K562 (cell line): ENCODE results near the gene USF2. TPM values are rescaled to one million over a fixed set of nuclear protein-coding genes. Genes with fewer than 3 reads are reported as not detected.

Experiments
- ATAC-seq: fragments of 200-7000 bp; cut with Tn5 transposase; 3 replicates; pipeline ENCODE4 v1.9.1; 2020; ENCODE audit warnings: moderate library complexity
- BruUV-seq: library from RNA; stranded (reverse); fragments of 400-500 nt; replicated peaks from 2 replicates; lab custom pipeline; 2021; lab: Mats Ljungman, UMichigan
- CTCF ChIA-PET: fragments of 300-600 bp; formaldehyde crosslinking; extraction: SDS; loops from one replicate; lab custom pipeline; 2021; ENCODE audit warnings: low intra/inter-chr PET ratio; lab: Yijun Ruan, JAX
- POLR2A ChIA-PET: fragments of 300-600, 350-650 bp; sonication (Branson Sonifier 250); formaldehyde crosslinking; extraction: SDS; loops from one replicate; lab custom pipeline; 2021; ENCODE audit warnings: antibody characterized with exemption, inconsistent platforms; lab: Yijun Ruan, JAX
- DNase-seq, 4 experiments: peaks; one replicate each; pipeline versions ENCODE4 v3.0.0 to v3.0.0-alpha.2; 2011 to 2018; ENCODE audit warnings: low spot score in 3 of 4, mixed read lengths in 3 of 4; ENCODE audit errors: extremely low read depth in 1 of 4
- FAIRE-seq: peaks from 2 replicates; lab custom pipeline; 2011; peaks lifted over from hg19 to GRCh38; lab: Jason Lieb, UNC
- H2AFZ ChIP-seq: 2 replicates; pipeline ENCODE4 v1.6.0; 2011; ENCODE audit warnings: low read depth, low read length, control low read depth, inconsistent platforms
- H3K27ac ChIP-seq: fragments of 200-600 bp; 3 replicates; pipeline ENCODE4 v1.8.0; 2011; ENCODE audit warnings: low read depth, mild to moderate bottlenecking, control low read depth, inconsistent platforms, low read length, moderate library complexity, mixed read lengths; ENCODE audit errors: extremely low read depth
- H3K27me3 ChIP-seq, 2 experiments: fragments of 300-600 bp in 1 of 2; 2 replicates in 1 of 2; 3 replicates in 1 of 2; pipeline versions ENCODE4 v1.6.0 to v1.8.0; 2011; ENCODE audit warnings: inconsistent platforms in 2 of 2, low read length in 2 of 2, mild to moderate bottlenecking in 1 of 2, mixed read lengths in 1 of 2, moderate library complexity in 1 of 2; ENCODE audit not compliant: control insufficient read depth in 2 of 2, insufficient read depth in 2 of 2
- H3K36me3 ChIP-seq: fragments of 300-600 bp; 3 replicates; pipeline ENCODE4 v1.8.0; 2011; ENCODE audit warnings: mild to moderate bottlenecking, low read length, inconsistent platforms; ENCODE audit not compliant: control insufficient read depth, insufficient read depth
- H3K4me1 ChIP-seq, 2 experiments: fragments of 200-600 bp in 1 of 2; replicated peaks in 1 of 2; 2 replicates in 1 of 2; 3 replicates in 1 of 2; pipeline versions ENCODE4 v1.5.1 to v1.8.0; 2011; ENCODE audit warnings: inconsistent platforms in 2 of 2, low read length in 2 of 2, mild to moderate bottlenecking in 1 of 2, mixed read lengths in 1 of 2, moderate library complexity in 1 of 2; ENCODE audit not compliant: control insufficient read depth in 2 of 2, insufficient read depth in 2 of 2
- H3K4me2 ChIP-seq: 2 replicates; pipeline ENCODE4 v1.6.1; 2011; ENCODE audit warnings: low read length, control low read depth, inconsistent platforms, mixed read lengths; ENCODE audit not compliant: insufficient read depth
- H3K4me3 ChIP-seq: fragments of 200-600 bp; sonication (generic), shearing (Covaris generic); 2 replicates; pipeline ENCODE4 v1.5.1; 2016; ENCODE audit warnings: control low read depth, inconsistent platforms
- H3K79me2 ChIP-seq: fragments of 200-600 bp; 3 replicates; pipeline ENCODE4 v1.8.0; 2011; ENCODE audit warnings: low read length, inconsistent platforms; ENCODE audit not compliant: control insufficient read depth, insufficient read depth
- H3K9ac ChIP-seq, 2 experiments: 2 replicates each; pipeline versions ENCODE4 v1.6.0 to v1.6.1; 2011; ENCODE audit warnings: low read depth in 2 of 2, low read length in 2 of 2, control low read depth in 1 of 2, inconsistent platforms in 1 of 2, mild to moderate bottlenecking in 1 of 2, mixed read lengths in 1 of 2; ENCODE audit not compliant: insufficient read depth in 1 of 2
- H3K9me1 ChIP-seq: one replicate; pipeline ENCODE4 v1.6.0; 2011; ENCODE audit warnings: inconsistent platforms, mild to moderate bottlenecking, low read length, moderate library complexity; ENCODE audit not compliant: control insufficient read depth, insufficient read depth
- H3K9me3 ChIP-seq: replicated peaks from 2 replicates; pipeline ENCODE4 v1.5.1; 2011; ENCODE audit warnings: low read depth, low read length, inconsistent platforms; ENCODE audit not compliant: control insufficient read depth, insufficient read depth
- H4K20me1 ChIP-seq: replicated peaks from 2 replicates; pipeline ENCODE4 v1.6.1; 2011; ENCODE audit warnings: low read length, inconsistent platforms, mixed read lengths; ENCODE audit not compliant: control insufficient read depth, insufficient read depth
- ADNP ChIP-seq: fragments of 200-800 bp; sonication (Bioruptor generic); IDR thresholded peaks from 2 replicates; pipeline ENCODE4 v1.6.1; 2016; ENCODE audit warnings: missing genetic modification characterization, missing compliant biosample characterization
- BCOR ChIP-seq: fragments of 450-650 bp; IDR thresholded peaks from 2 replicates; pipeline ENCODE4 v1.6.1; 2016
- FOXA3 ChIP-seq, 2 experiments: fragments of 450-650 bp in 1 of 2; sonication (generic) in 1 of 2; formaldehyde crosslinking; IDR thresholded peaks in 1 of 2; conservative IDR thresholded peaks in 1 of 2; 2 replicates each; pipeline versions ENCODE4 v1.4.0 to v1.8.0; 2020 to 2022; ENCODE audit warnings: mild to moderate bottlenecking in 2 of 2, missing genetic modification reagents in 1 of 2
- HDAC1 ChIP-seq, 2 experiments: fragments of 450-650 bp; IDR thresholded peaks; 2 replicates each; pipeline ENCODE4 v1.6.1; 2016 to 2017; ENCODE audit warnings: inconsistent platforms in 1 of 2, mild to moderate bottlenecking in 1 of 2, moderate library complexity in 1 of 2
- HMG20A ChIP-seq: fragments of 450-650 bp; formaldehyde crosslinking; conservative IDR thresholded peaks from 2 replicates; pipeline ENCODE4 v1.4.0; 2020; ENCODE audit warnings: mild to moderate bottlenecking, mixed read lengths
- MCM5 ChIP-seq: fragments of 450-650 bp; IDR thresholded peaks from 2 replicates; pipeline ENCODE4 v1.6.1; 2016; ENCODE audit warnings: low read depth
- SMAD3 ChIP-seq: fragments of 450-650 bp; formaldehyde crosslinking; conservative IDR thresholded peaks from 2 replicates; pipeline ENCODE4 v1.4.0; 2020; ENCODE audit warnings: mild to moderate bottlenecking
- SRSF7 ChIP-seq: fragments of 200-400 bp; formaldehyde crosslinking; optimal IDR thresholded peaks from 2 replicates; pipeline ENCODE3; 2017; ENCODE audit warnings: mild to moderate bottlenecking, low read depth, low read length
- ZFP36 ChIP-seq: fragments of 150-350 bp; IDR thresholded peaks from 2 replicates; pipeline ENCODE4 v1.6.1; 2018; ENCODE audit warnings: low read length, low read depth; ENCODE audit not compliant: partially characterized antibody
- ZKSCAN1 ChIP-seq: fragments of 150-350 bp; IDR thresholded peaks from 2 replicates; pipeline ENCODE4 v1.6.1; 2016; ENCODE audit warnings: low read depth, low read length
- ZNF354B ChIP-seq: fragments of 250-450 bp; sonication (Bioruptor Pico); IDR thresholded peaks from 2 replicates; pipeline ENCODE4 v1.4.0; 2020
- ZNF408 ChIP-seq: fragments of 250-450 bp; sonication (Bioruptor Pico); IDR thresholded peaks from 2 replicates; pipeline ENCODE4 v1.4.0; 2020; ENCODE audit warnings: low read depth, mild to moderate bottlenecking, moderate library complexity
- ZNF445 ChIP-seq: fragments of 250-450 bp; sonication (Bioruptor Pico); IDR thresholded peaks from 2 replicates; pipeline ENCODE4 v1.4.0; 2020; ENCODE audit warnings: low read depth, mild to moderate bottlenecking, moderate library complexity
- WGBS: fragments of 100-300 bp; shearing (Covaris generic); methylation state at CpG from one replicate; pipeline ENCODE4 v1.1.6; 2016; ENCODE audit warnings: low coverage, mixed read lengths; ENCODE audit not compliant: insufficient coverage; ENCODE audit errors: missing lambda C conversion rate; 5-methylcytosine and 5-hydroxymethylcytosine counted together
- in situ Hi-C: fragments of 300-500 bp; cut with MboI; formaldehyde crosslinking; loops from 4 replicates; pipeline ENCODE4 v1.15.0; 2018; ENCODE audit warnings: inconsistent platforms, mixed read lengths
- intact Hi-C: fragments of 100-400 bp; cut with micrococcal nuclease; formaldehyde crosslinking; loops from 2 replicates; pipeline ENCODE4 v1.14.2; 2022
- polyA plus RNA-seq, 8 experiments: library from polyadenylated mRNA; depleted of rRNA in 4 of 8; stranded (reverse) in 5 of 8; unstranded in 3 of 8; fragments of >200 nt; fragmentation: Nextera tagmentation in 2 of 8; fragmentation: Illumina TruSeq in 1 of 8; extraction: Ambion mirVana in 2 of 8; extraction: Trizol in 1 of 8; gene quantifications; 2 replicates each; pipeline versions ENCODE4 v1.2.1 to v1.2.3, GENCODE V29; 2011 to 2014; ENCODE audit warnings: inconsistent platforms in 1 of 8, missing spikeins in 1 of 8
- total RNA-seq, 7 experiments: library from RNA; depleted of rRNA in 6 of 7; stranded (reverse); fragments of >200 nt in 6 of 7; fragmentation: Illumina TruSeq in 2 of 7; extraction: Trizol in 2 of 7; gene quantifications; 2 replicates each; pipeline versions ENCODE4 v1.2.1 to v1.2.3, GENCODE V29; 2011 to 2021; ENCODE audit warnings: low replicate concordance in 1 of 7
- TF ChIP-seq, protein P1 (sequence below): fragments of 450-650 bp; IDR thresholded peaks from 2 replicates; pipeline ENCODE4 v1.6.1; 2017; ENCODE audit warnings: antibody characterized with exemption, mild to moderate bottlenecking
- TF ChIP-seq, protein P2 (sequence below), 2 experiments: fragments of 250-450 bp in 1 of 2; fragments of 450-650 bp in 1 of 2; sonication (Bioruptor Pico) in 1 of 2; IDR thresholded peaks; 2 replicates each; pipeline versions ENCODE4 v1.6.1 to v1.8.0; 2016 to 2021; ENCODE audit warnings: mild to moderate bottlenecking in 2 of 2, moderate library complexity in 2 of 2, missing compliant biosample characterization in 1 of 2, missing genetic modification characterization in 1 of 2
- TF ChIP-seq, protein P3 (sequence below): fragments of 250-450 bp; sonication (Bioruptor Pico); IDR thresholded peaks from 2 replicates; pipeline ENCODE4 v1.8.0; 2022; ENCODE audit warnings: moderate library complexity, mild to moderate bottlenecking, inconsistent platforms
- TF ChIP-seq, protein P4 (sequence below): fragments of 450-650 bp; formaldehyde crosslinking; IDR thresholded peaks from 2 replicates; pipeline ENCODE4 v1.4.0; 2022; ENCODE audit warnings: mild to moderate bottlenecking, moderate library complexity

The USF2 gene
- total and polyA plus RNA-seq, 9 of the 15 experiments (the other 6 are each of a cell fraction or from before 2014, with no cell fraction given): 0.27 to 93.7 (median 58.4) TPM

DNA sequence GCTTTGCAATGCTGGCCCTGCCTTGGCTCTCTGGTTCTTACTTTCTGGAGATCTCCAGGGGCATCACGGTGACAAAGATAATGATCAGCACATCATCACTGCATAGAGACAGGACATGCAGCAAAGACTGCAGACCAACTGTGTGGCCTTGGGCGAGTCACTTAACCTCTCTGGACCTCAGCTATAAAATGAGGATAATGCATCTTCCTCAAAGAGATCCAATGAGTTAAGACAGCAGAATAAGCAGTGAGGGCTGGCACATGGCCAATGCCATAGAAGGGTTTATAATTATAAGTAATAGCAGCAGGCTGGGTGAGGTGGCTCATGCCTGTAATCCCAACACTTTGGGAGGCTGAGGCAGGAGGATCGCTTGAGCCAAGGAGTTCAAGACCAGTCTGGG, 25.6 kb downstream of the USF2 start:
- 26% methylated on average over 3 of the region's 3 CpGs for WGBS
- Histone ChIP-seq H3K9ac (peak overlapping the region in 1 of 2 experiments; percentile 73; a peak in 1 of 4 replicates), H3K9me3 (no peaks in the 10 kb centered on the region), H3K79me2 (no peaks in the 10 kb centered on the region), H3K36me3 (no peaks in the 10 kb centered on the region), H3K4me2 (peak overlapping the region; percentile 12; the same call in 1 of the 2 replicates), H3K4me3 (no peak overlapping the region), H2AFZ (no peak overlapping the region), H3K27ac (no peak overlapping the region), H3K9me1 (peaks cover 6% of the 10 kb centered on the region), H3K27me3 (peaks cover 2 to 12% of the 10 kb centered on the region in 2 experiments; a peak in 3 of 5 replicates), H3K4me1 (peaks cover 36 to 71% of the 10 kb centered on the region in 2 experiments), H4K20me1 (no peaks in the 10 kb centered on the region)
- FAIRE-seq (no peak), DNase-seq (no peak), ATAC-seq (no peak)
- intact Hi-C loops (no loop called here), in situ Hi-C loops (no loop called here)
- no TSS peak for BruUV-seq
- CTCF ChIA-PET: no interaction called here
- POLR2A ChIA-PET: interaction anchor here (0.6 to 1.5 kb wide), 4 partner anchors 12 to 320 kb away, joined by 3 to 4 read pairs (median 3); partner anchors contain the start of gene HAMP
- TF ChIP-seq, protein P1, sequence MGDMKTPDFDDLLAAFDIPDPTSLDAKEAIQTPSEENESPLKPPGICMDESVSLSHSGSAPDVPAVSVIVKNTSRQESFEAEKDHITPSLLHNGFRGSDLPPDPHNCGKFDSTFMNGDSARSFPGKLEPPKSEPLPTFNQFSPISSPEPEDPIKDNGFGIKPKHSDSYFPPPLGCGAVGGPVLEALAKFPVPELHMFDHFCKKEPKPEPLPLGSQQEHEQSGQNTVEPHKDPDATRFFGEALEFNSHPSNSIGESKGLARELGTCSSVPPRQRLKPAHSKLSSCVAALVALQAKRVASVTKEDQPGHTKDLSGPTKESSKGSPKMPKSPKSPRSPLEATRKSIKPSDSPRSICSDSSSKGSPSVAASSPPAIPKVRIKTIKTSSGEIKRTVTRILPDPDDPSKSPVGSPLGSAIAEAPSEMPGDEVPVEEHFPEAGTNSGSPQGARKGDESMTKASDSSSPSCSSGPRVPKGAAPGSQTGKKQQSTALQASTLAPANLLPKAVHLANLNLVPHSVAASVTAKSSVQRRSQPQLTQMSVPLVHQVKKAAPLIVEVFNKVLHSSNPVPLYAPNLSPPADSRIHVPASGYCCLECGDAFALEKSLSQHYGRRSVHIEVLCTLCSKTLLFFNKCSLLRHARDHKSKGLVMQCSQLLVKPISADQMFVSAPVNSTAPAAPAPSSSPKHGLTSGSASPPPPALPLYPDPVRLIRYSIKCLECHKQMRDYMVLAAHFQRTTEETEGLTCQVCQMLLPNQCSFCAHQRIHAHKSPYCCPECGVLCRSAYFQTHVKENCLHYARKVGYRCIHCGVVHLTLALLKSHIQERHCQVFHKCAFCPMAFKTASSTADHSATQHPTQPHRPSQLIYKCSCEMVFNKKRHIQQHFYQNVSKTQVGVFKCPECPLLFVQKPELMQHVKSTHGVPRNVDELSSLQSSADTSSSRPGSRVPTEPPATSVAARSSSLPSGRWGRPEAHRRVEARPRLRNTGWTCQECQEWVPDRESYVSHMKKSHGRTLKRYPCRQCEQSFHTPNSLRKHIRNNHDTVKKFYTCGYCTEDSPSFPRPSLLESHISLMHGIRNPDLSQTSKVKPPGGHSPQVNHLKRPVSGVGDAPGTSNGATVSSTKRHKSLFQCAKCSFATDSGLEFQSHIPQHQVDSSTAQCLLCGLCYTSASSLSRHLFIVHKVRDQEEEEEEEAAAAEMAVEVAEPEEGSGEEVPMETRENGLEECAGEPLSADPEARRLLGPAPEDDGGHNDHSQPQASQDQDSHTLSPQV: no peak
- TF ChIP-seq ZFP36: peak; percentile 85
- TF ChIP-seq, protein P2, sequence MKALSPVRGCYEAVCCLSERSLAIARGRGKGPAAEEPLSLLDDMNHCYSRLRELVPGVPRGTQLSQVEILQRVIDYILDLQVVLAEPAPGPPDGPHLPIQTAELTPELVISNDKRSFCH (CRISPR knock-in tag; IDR thresholded peaks at IDR 0.05): no peak
- TF ChIP-seq, protein P2 (tag; IDR thresholded peaks at IDR 0.05): no peak
- TF ChIP-seq, protein P3, sequence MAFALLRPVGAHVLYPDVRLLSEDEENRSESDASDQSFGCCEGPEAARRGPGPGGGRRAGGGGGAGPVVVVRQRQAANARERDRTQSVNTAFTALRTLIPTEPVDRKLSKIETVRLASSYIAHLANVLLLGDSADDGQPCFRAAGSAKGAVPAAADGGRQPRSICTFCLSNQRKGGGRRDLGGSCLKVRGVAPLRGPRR (CRISPR knock-in tag): no peak
- 0 out of 4 replicates have a peak, but pooled peaks of 1 of the 2 experiments have one; percentile 16 for TF ChIP-seq HDAC1 (IDR thresholded peaks at IDR 0.05)
- TF ChIP-seq HMG20A (CRISPR knock-in tag): no peak
- TF ChIP-seq FOXA3 (CRISPR knock-in tag; conservative IDR thresholded peaks at IDR 0.05 in 1 of 2, IDR thresholded peaks at IDR 0.05 in 1 of 2): no peak
- TF ChIP-seq ZNF408 (CRISPR knock-in tag): no peak
- no peak for TF ChIP-seq MCM5
- no peak for TF ChIP-seq ZNF445 (CRISPR knock-in tag)
- TF ChIP-seq ZKSCAN1: no peak
- TF ChIP-seq ADNP (tag): no peak
- TF ChIP-seq, protein P4, sequence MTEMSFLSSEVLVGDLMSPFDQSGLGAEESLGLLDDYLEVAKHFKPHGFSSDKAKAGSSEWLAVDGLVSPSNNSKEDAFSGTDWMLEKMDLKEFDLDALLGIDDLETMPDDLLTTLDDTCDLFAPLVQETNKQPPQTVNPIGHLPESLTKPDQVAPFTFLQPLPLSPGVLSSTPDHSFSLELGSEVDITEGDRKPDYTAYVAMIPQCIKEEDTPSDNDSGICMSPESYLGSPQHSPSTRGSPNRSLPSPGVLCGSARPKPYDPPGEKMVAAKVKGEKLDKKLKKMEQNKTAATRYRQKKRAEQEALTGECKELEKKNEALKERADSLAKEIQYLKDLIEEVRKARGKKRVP (CRISPR knock-in tag): no peak
- peak; percentile 55; the same call in 1 of the 2 replicates for TF ChIP-seq BCOR
- TF ChIP-seq SMAD3 (CRISPR knock-in tag): no peak
- no peak for TF ChIP-seq SRSF7
- no peak for TF ChIP-seq ZNF354B (CRISPR knock-in tag)
